ENCODE data around the gene CBFA2T3. TPM values are rescaled to one million over a fixed set of nuclear protein-coding genes. Genes with fewer than 3 reads are reported as not detected.

Gene CBFA2T3
- total RNA-seq, 1 donor from 2014 or later: 2.4 TPM

DNA sequence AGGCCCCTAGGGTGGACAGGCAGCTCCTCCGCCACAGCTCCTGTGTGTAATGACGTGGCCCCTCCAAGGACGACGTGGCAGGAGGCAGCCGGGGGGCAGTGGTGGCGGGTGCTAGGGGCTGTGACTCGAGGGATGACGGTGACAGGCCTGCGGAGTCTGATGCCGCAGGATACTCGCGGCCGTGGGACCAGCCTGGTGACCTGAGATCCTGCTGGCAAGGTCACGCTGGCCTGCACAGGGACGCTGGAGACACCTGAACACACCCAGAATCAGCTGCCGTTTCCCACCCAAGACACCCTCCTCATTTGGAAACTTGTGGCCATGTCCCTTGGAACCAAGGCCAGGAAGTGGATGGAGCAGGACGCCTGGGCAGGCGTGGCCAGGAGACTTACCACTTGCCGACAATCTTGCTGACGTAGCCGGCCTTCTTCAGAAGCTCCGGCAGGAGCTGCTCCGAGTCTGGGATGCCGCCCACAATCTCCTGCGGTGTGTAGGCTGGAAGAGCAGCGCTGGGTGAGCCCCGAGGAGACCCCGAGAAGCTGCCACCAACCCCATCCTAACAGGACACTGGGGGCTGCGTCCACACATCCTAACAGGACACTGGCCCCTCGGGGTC, 136.3 kb downstream of the CBFA2T3 start:
- H3K27ac ChIP-seq (ENCODE audit: low read depth, low read length): no peak overlapping the region
- H3K27ac Mint-ChIP-seq (ENCODE audit: unreplicated experiment): no peak overlapping the region
- no peak overlapping the region for H2AFZ ChIP-seq (ENCODE audit: low read depth, low read length)
- H3K36me3 Mint-ChIP-seq (ENCODE audit: low read depth, unreplicated experiment): peaks cover 14% of the 10 kb centered on the region
- H3K4me1 ChIP-seq (ENCODE audit: insufficient read depth, low read length): no peaks in the 10 kb centered on the region
- no peaks in the 10 kb centered on the region for H3K27me3 Mint-ChIP-seq (ENCODE audit: low read depth, unreplicated experiment)
- H3K4me3 Mint-ChIP-seq (ENCODE audit: unreplicated experiment): no peak overlapping the region
- no peak overlapping the region for H3K4me3 ChIP-seq (ENCODE audit: insufficient read depth, low read depth, low read length)
- no peak overlapping the region for H3K9ac ChIP-seq (ENCODE audit: low read length)
- no peaks in the 10 kb centered on the region for H3K27me3 ChIP-seq (ENCODE audit: insufficient read depth, low read length)
- peaks cover 28% of the 10 kb centered on the region for H4K20me1 ChIP-seq (ENCODE audit: insufficient read depth, low read length)
- H3K9me3 ChIP-seq (ENCODE audit: insufficient read depth, low read depth, low read length): no peaks in the 10 kb centered on the region
- no peaks in the 10 kb centered on the region for H3K4me1 Mint-ChIP-seq (ENCODE audit: low read depth, unreplicated experiment)
- FAIRE-seq (no peak), DNase-seq (ENCODE audit: low read depth) (no peak)
- no peaks in the 10 kb centered on the region for H3K9me3 Mint-ChIP-seq (ENCODE audit: unreplicated experiment)
- H3K36me3 ChIP-seq (ENCODE audit: insufficient read depth, low read length): no peaks in the 10 kb centered on the region
- no peak overlapping the region for H3K4me2 ChIP-seq (ENCODE audit: low read length)
- TF ChIP-seq EZH2 (IDR thresholded peaks at IDR 0.05; ENCODE audit: insufficient read depth, low read length): no peak
- TF ChIP-seq CTCF (IDR thresholded peaks at IDR 0.05; ENCODE audit: insufficient read depth, low read depth, low read length): no peak
- H3K79me2 ChIP-seq (ENCODE audit: insufficient read depth, low read length): no peaks in the 10 kb centered on the region

GRCh38 chr16:88839745-88840599, 137.0 kb downstream of the CBFA2T3 start:
- no peaks in the 10 kb centered on the region for H3K27me3 ChIP-seq (ENCODE audit: insufficient read depth, low read length)
- no peaks in the 10 kb centered on the region for H3K4me1 ChIP-seq (ENCODE audit: insufficient read depth, low read length)
- no peak overlapping the region for H3K4me2 ChIP-seq (ENCODE audit: low read length)
- peaks cover 23% of the 10 kb centered on the region for H4K20me1 ChIP-seq (ENCODE audit: insufficient read depth, low read length)
- no peaks in the 10 kb centered on the region for H3K9me3 ChIP-seq (ENCODE audit: insufficient read depth, low read depth, low read length)
- Mint-ChIP-seq H3K4me1 (ENCODE audit: low read depth, unreplicated experiment) (no peaks in the 10 kb centered on the region), H3K36me3 (ENCODE audit: low read depth, unreplicated experiment) (peaks cover 19% of the 10 kb centered on the region), H3K27me3 (ENCODE audit: low read depth, unreplicated experiment) (no peaks in the 10 kb centered on the region), H3K9me3 (ENCODE audit: unreplicated experiment) (no peaks in the 10 kb centered on the region), H3K27ac (ENCODE audit: unreplicated experiment) (no peak overlapping the region), H3K4me3 (ENCODE audit: unreplicated experiment) (no peak overlapping the region)
- no peak for DNase-seq (ENCODE audit: low read depth)
- no peak overlapping the region for H2AFZ ChIP-seq (ENCODE audit: low read depth, low read length)
- no peak overlapping the region for H3K9ac ChIP-seq (ENCODE audit: low read length)
- no peaks in the 10 kb centered on the region for H3K79me2 ChIP-seq (ENCODE audit: insufficient read depth, low read length)
- FAIRE-seq: no peak
- TF ChIP-seq EZH2 (IDR thresholded peaks at IDR 0.05; ENCODE audit: insufficient read depth, low read length) (no peak), CTCF (IDR thresholded peaks at IDR 0.05; ENCODE audit: insufficient read depth, low read depth, low read length) (no peak)
- H3K27ac ChIP-seq (ENCODE audit: low read depth, low read length): no peak overlapping the region
- H3K4me3 ChIP-seq (ENCODE audit: insufficient read depth, low read depth, low read length): no peak overlapping the region
- H3K36me3 ChIP-seq (ENCODE audit: insufficient read depth, low read length): no peaks in the 10 kb centered on the region

Measured in astrocyte (in vitro differentiated cells and primary cell).